Lower lobe of right lung (tissue), 2 donors: Measurements from ENCODE around the gene ABTB2. TPM values are rescaled to one million over a fixed set of nuclear protein-coding genes. Genes with fewer than 3 reads are reported as not detected.

Source experiments
- ATAC-seq, 2 donors: fragments of 200-7000 bp; cut with Tn5 transposase; one replicate each; pipeline ENCODE4 v1.9.1; 2020 to 2022; ENCODE audit warnings: mild to moderate bottlenecking in 2 of 2, moderate library complexity in 2 of 2
- DNase-seq: peaks from one replicate; pipeline ENCODE4 v3.0.0-alpha.2; 2020
- H3K27ac ChIP-seq: fragments of 200-600 bp; one replicate; pipeline ENCODE4 v1.8.0; 2022
- H3K27me3 ChIP-seq: fragments of 200-600 bp; one replicate; pipeline ENCODE4 v1.8.0; 2022; ENCODE audit warnings: low read depth
- H3K36me3 ChIP-seq: fragments of 200-600 bp; one replicate; pipeline ENCODE4 v1.8.0; 2022; ENCODE audit warnings: mild to moderate bottlenecking
- H3K4me1 ChIP-seq: fragments of 200-600 bp; one replicate; pipeline ENCODE4 v1.8.0; 2022
- H3K4me3 ChIP-seq: fragments of 200-600 bp; one replicate; pipeline ENCODE4 v1.8.0; 2022; ENCODE audit warnings: mild to moderate bottlenecking
- H3K9me3 ChIP-seq: fragments of 200-600 bp; one replicate; pipeline ENCODE4 v1.8.0; 2022
- intact Hi-C: fragments of 100-400 bp; cut with DNase I; formaldehyde crosslinking; loops from one replicate; pipeline ENCODE4 v1.11.0; 2022
- total RNA-seq: library from RNA; stranded (reverse); fragmentation: NEBNext Ultra II Directional; extraction: Animal tissue kit (Norgen Biotek cat#: 25700); gene quantifications from one replicate; pipeline ENCODE4 v1.2.1, GENCODE V29; 2021
- TF ChIP-seq, protein P1 (sequence below): fragments of 200-600 bp; IDR thresholded peaks from one replicate; pipeline ENCODE4 v1.8.0; 2022; ENCODE audit warnings: antibody characterized with exemption, mild to moderate bottlenecking
- donor health status: DM: no; HTN: yes; CAD: no; lungs with severe emphysema.

ABTB2 gene
- total RNA-seq, 1 donor from 2014 or later = 2.7 TPM

- no peak for DNase-seq
- Histone ChIP-seq H3K9me3 (no peaks in the 10 kb centered on the region), H3K36me3 (no peaks in the 10 kb centered on the region), H3K27me3 (peaks cover 7% of the 10 kb centered on the region), H3K4me3 (no peak overlapping the region), H3K4me1 (peaks cover 11% of the 10 kb centered on the region), H3K27ac (no peak overlapping the region)
- ATAC-seq = no peak
- intact Hi-C loops = loop anchor here (5.0 kb wide), 1 partner anchor 188 kb away; the partner anchor contains the start of gene ABTB2
- TF ChIP-seq, protein P1, sequence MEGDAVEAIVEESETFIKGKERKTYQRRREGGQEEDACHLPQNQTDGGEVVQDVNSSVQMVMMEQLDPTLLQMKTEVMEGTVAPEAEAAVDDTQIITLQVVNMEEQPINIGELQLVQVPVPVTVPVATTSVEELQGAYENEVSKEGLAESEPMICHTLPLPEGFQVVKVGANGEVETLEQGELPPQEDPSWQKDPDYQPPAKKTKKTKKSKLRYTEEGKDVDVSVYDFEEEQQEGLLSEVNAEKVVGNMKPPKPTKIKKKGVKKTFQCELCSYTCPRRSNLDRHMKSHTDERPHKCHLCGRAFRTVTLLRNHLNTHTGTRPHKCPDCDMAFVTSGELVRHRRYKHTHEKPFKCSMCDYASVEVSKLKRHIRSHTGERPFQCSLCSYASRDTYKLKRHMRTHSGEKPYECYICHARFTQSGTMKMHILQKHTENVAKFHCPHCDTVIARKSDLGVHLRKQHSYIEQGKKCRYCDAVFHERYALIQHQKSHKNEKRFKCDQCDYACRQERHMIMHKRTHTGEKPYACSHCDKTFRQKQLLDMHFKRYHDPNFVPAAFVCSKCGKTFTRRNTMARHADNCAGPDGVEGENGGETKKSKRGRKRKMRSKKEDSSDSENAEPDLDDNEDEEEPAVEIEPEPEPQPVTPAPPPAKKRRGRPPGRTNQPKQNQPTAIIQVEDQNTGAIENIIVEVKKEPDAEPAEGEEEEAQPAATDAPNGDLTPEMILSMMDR = no peak
These were observed 188.1 kb downstream of the ABTB2 start for GRCh38 chr11:34169686-34170085.

- no peak overlapping the region for H3K27ac ChIP-seq
- intact Hi-C loops = no loop called here
- ATAC-seq (no peak), DNase-seq (no peak)
- TF ChIP-seq, protein P1 = no peak
- no peak overlapping the region for H3K4me3 ChIP-seq
- H3K36me3 ChIP-seq = no peaks in the 10 kb centered on the region
- no peaks in the 10 kb centered on the region for H3K9me3 ChIP-seq
- peaks cover 7% of the 10 kb centered on the region for H3K27me3 ChIP-seq
- H3K4me1 ChIP-seq = peaks cover 3% of the 10 kb centered on the region
These were observed 189.0 kb downstream of the ABTB2 start for GRCh38 chr11:34168642-34169420.

DNA sequence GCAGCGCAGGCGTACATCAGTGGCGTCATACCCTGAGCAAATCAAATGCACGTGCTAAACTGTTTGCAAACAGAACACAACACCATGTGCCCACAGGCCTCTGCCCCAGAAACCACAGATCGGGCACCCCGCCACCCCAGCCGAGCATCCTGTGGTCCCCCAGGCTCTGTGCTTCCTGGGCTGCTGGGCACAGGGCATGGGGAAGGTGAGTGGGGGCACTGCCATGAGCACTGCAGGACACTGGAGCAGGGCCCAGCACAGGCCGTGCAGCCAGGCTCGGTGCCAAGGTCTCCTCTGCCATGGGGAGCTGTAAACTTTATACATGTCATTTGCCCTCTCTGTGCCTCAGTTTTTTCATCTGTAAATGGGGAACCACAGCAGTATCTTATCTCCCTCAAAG is 189.8 kb downstream of the ABTB2 start:
- Histone ChIP-seq H3K4me1 (no peaks in the 10 kb centered on the region), H3K4me3 (no peak overlapping the region), H3K27me3 (peaks cover 5% of the 10 kb centered on the region), H3K9me3 (no peaks in the 10 kb centered on the region), H3K27ac (no peak overlapping the region), H3K36me3 (no peaks in the 10 kb centered on the region)
- no peak for DNase-seq
- TF ChIP-seq, protein P1 = no peak
- ATAC-seq = no peak
- intact Hi-C loops = no loop called here

GRCh38 chr11:34166806-34167740 is 190.7 kb downstream of the ABTB2 start:
- ATAC-seq = no peak
- intact Hi-C loops = no loop called here
- no peaks in the 10 kb centered on the region for H3K9me3 ChIP-seq
- H3K27ac ChIP-seq = no peak overlapping the region
- H3K27me3 ChIP-seq = no peaks in the 10 kb centered on the region
- no peak overlapping the region for H3K4me3 ChIP-seq
- no peaks in the 10 kb centered on the region for H3K4me1 ChIP-seq
- DNase-seq = no peak
- no peaks in the 10 kb centered on the region for H3K36me3 ChIP-seq
- TF ChIP-seq, protein P1 = no peak

DNA sequence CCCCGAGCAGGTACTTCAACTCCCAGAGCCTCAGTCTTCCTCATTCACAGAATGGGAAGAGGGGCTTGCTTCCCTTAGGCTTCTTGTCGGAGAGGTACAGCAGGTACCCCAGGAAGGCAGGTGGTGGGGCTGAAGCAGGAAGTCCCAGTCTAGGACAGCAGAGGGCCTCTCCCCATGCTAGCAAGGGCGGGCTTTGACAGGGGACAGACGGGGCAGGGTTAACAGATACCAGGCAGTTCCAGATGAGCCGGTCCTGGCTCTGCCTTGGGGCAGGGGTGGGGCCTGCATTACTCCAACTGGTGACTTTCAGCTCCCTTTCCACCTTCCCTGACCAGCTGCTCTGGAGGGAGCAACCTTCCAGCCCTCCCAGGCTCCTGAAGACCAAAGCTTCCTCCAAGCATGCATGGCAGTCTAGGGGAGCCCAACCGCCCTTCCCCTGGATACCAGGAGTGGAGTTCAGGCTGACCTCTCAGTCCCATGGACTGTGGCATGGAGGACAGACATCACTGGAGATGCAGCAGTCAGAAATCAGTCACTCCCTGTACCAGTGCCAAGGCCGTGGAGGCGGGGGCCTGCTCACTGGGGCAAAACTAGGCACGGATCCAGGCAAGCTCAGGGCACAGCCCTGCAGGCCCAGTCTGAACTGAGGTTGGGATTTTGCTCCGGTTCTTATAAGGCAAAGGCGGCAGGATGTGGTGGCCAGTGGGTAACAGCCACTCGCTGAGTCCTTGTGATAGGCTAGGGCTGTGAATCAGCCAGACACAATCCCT is 191.8 kb downstream of the ABTB2 start:
- ATAC-seq = no peak
- H3K27me3 ChIP-seq = no peaks in the 10 kb centered on the region
- H3K27ac ChIP-seq = no peak overlapping the region
- H3K36me3 ChIP-seq = no peaks in the 10 kb centered on the region
- no peak overlapping the region for H3K4me3 ChIP-seq
- TF ChIP-seq, protein P1 = no peak
- no peaks in the 10 kb centered on the region for H3K9me3 ChIP-seq
- DNase-seq = no peak
- H3K4me1 ChIP-seq = no peaks in the 10 kb centered on the region
- intact Hi-C loops = no loop called here
